GM19193 (cell line): ENCODE results near the gene GLRA1.

Experiments
- POLR2A ChIP-seq: IDR thresholded peaks from 4 replicates; pipeline ENCODE4 v1.6.1; 2011; ENCODE audit not compliant: insufficient read depth, insufficient read length; ENCODE audit errors: extremely low read depth

Gene GLRA1

GRCh38 chr5:151815051-151815450 lies 109.6 kb downstream of the GLRA1 start:
- no peak for TF ChIP-seq POLR2A

- TF ChIP-seq POLR2A: no peak
Measured at GRCh38 chr5:151812757-151813309, 111.8 kb downstream of the GLRA1 start.

- TF ChIP-seq POLR2A: no peak
Measured at GRCh38 chr5:151811593-151812321, 112.9 kb downstream of the GLRA1 start.

- TF ChIP-seq POLR2A: no peak
Measured at GRCh38 chr5:151810897-151811296, 113.8 kb downstream of the GLRA1 start.

- no peak for TF ChIP-seq POLR2A
Measured at GRCh38 chr5:151810449-151810848, 114.2 kb downstream of the GLRA1 start.

- no peak for TF ChIP-seq POLR2A
Measured at GRCh38 chr5:151808451-151809169, 116.0 kb downstream of the GLRA1 start.

- TF ChIP-seq POLR2A: no peak
Measured at GRCh38 chr5:151805414-151806223, 119.0 kb downstream of the GLRA1 start.

- no peak for TF ChIP-seq POLR2A
Measured at GRCh38 chr5:151800532-151800931, 124.1 kb downstream of the GLRA1 start.

GRCh38 chr5:151799407-151799806 lies 125.2 kb downstream of the GLRA1 start:
- no peak for TF ChIP-seq POLR2A

- no peak for TF ChIP-seq POLR2A
Measured at GRCh38 chr5:151798674-151799073, 126.0 kb downstream of the GLRA1 start.

- no peak for TF ChIP-seq POLR2A
Measured at GRCh38 chr5:151795426-151795825, 129.2 kb downstream of the GLRA1 start.

GRCh38 chr5:151793358-151793757 lies 131.3 kb downstream of the GLRA1 start:
- TF ChIP-seq POLR2A: no peak

GRCh38 chr5:151787817-151788216 lies 136.8 kb downstream of the GLRA1 start:
- no peak for TF ChIP-seq POLR2A

- no peak for TF ChIP-seq POLR2A
Measured at GRCh38 chr5:151786468-151786867, 138.2 kb downstream of the GLRA1 start.

GRCh38 chr5:151784141-151784540 lies 140.5 kb downstream of the GLRA1 start:
- TF ChIP-seq POLR2A: no peak
